ENCODE measurements around the gene GALNT10.

DNA sequence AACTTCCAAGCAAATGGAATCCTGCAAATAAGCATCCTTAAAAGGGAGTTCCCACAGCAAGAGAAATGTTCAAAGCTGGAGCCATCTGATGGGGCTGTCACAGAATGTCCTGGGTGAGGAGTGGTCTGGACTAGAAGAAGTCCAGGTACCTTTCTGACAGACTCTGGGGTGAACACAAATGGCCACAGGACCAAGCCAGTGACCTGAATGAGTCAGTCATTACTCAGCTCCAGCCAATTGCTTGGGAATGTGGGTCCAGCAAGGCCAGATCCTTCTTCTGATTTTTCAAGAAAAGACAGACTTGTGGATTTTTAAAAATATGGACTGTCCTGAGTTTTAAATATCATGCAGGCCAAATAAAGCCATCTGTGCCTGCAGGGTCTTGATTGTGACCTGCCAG lies 30.1 kb downstream of the GALNT10 start:
- TF ChIP-seq ARNT (IDR thresholded peaks at IDR 0.05) = no peak
- TF ChIP-seq POLR2A (conservative IDR thresholded peaks at IDR 0.05) = no peak
- TF ChIP-seq EZH2 (IDR thresholded peaks at IDR 0.05; ENCODE audit: borderline replicate concordance, low read depth, low read length) = no peak
- no peak for TF ChIP-seq CHCHD3 (CRISPR knock-in tag; IDR thresholded peaks at IDR 0.05)

Data from K562 (cell line).